ENCODE measurements around the gene NCK2.
A peak's percentile ranks its signal among the peaks of the same experiment; 100 is the strongest.

The NCK2 gene

DNA sequence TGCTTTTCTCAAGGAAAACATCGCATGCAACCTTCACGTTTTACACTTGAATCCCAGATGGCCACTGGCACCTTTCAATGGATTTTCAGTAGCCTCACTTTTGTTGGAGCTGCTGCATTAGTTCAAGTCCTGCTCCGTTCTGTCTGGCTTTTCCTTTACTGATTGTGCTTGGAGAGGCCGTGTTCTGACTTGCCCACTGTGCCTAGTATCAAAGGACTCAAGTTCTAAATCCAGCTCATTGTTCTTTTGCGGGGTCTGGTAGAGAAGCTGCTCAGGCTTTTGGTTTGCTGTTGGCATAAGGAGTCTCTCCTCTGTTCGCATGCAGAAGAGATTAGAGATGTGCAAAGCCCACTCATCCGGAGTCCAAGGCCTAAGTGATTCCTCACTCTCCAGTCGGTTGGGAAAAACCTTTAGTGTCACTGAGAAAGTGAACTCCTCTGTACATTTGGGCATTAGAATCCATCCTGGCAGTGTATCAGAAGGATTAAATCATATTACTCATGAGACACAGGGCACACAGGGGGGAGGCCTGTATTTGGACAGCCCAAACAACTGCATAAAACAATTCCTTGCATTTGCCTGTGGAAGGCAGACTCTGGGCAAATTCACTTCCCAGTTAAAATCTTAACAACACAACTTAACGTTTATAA is 69.7 kb downstream of the NCK2 start:
- no peak for DNase-seq (ENCODE audit: low spot score)

DNA sequence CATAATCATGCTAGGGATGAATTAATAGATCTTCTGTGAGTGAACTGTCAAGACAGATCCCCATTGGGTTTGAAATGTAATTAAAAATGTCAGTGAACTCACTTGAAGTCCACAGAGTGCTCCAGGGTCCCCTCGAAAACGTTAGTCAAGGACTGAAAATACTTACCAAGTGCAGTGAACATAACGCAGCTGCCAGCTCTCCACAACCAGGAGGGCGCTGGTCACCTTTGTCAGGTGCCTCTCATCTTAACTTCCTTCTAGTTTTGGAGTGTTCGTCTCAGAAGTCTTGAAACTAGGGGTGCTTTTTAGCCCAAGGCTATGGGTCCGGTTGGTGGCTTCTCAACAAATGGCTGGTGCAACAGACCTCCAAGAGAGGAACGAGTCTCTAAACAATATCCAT is 70.7 kb downstream of the NCK2 start:
- no peak for DNase-seq (ENCODE audit: low spot score)

DNA sequence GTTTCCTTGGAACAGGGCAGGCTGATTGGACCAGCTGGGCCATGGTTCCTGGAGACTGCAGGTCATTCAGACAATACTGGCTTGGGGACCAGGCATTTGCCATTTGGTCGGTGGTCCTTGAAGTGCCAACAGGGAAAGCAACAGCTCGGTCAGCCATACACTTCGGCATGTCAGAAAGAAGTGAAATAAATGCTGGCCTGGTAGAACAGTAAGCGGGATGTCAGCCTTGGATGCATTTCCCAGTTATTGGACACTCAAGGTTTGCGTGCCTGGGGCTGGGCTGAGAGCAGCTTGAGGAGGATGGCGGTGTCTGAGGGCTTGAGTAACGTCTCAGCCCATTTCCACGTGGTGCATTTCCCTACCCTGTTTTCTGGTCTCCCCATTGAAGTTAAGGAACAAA is 75.4 kb downstream of the NCK2 start:
- DNase-seq (ENCODE audit: low spot score), result no peak

- no peak for DNase-seq (ENCODE audit: low spot score)
Measured at GRCh38 chr2:105820691-105821090, 76.0 kb downstream of the NCK2 start.

- DNase-seq (ENCODE audit: low spot score), result no peak
Measured at GRCh38 chr2:105821428-105822125, 76.9 kb downstream of the NCK2 start.

- no peak for DNase-seq (ENCODE audit: low spot score)
Measured at GRCh38 chr2:105822186-105822585, 77.5 kb downstream of the NCK2 start.

DNA sequence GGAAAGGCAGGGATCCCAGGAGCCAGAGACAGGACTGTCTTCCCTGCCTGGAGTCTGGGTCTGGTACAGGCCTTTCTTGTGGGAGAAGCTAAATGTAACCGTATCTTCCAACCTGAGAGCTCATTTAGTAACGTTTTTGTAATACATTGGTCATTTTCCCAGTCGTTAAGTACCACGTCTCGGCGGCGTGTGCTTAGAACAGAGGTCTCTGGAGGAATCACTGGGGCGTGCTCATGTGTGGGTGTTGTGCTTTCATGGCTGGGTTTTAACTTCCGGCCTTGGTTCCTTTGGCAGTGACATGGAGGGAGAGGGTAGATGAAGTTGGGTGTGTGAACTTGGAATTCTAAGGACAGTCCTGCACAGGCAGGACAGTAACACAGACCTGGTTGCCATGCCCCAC is 79.7 kb downstream of the NCK2 start:
- DNase-seq (ENCODE audit: low spot score), result no peak

GRCh38 chr2:105827351-105828096 is 82.8 kb downstream of the NCK2 start:
- no peak for DNase-seq (ENCODE audit: low spot score)

GRCh38 chr2:105828558-105828957 is 83.8 kb downstream of the NCK2 start:
- DNase-seq (ENCODE audit: low spot score), result no peak

- DNase-seq (ENCODE audit: low spot score), result no peak
Measured at GRCh38 chr2:105834931-105835330, 90.2 kb downstream of the NCK2 start.

GRCh38 chr2:105836341-105836740 is 91.6 kb downstream of the NCK2 start:
- no peak for DNase-seq (ENCODE audit: low spot score)

GRCh38 chr2:105836840-105837692 is 92.4 kb downstream of the NCK2 start:
- DNase-seq (ENCODE audit: low spot score), result no peak

GRCh38 chr2:105839793-105840192 is 95.1 kb downstream of the NCK2 start:
- no peak for DNase-seq (ENCODE audit: low spot score)

DNA sequence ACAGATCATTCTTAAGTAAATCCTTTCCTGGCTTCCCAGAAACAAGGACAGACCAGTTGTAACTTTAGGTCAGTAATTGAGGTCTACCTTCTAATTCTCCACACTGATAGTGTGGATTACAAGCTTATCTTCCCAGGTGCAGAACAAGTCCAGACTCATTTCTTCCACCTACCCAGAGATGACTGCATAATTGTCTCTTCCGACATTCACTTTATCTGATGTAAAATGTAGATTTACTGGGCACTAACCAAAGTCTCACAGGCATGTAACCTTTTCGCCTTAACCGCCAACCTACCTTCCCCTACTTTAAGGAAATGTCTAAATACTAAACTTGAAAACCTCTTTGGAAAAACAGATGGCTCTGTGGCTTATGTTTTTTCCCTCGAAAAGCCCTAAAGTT is 96.2 kb downstream of the NCK2 start:
- no peak for DNase-seq (ENCODE audit: low spot score)

DNA sequence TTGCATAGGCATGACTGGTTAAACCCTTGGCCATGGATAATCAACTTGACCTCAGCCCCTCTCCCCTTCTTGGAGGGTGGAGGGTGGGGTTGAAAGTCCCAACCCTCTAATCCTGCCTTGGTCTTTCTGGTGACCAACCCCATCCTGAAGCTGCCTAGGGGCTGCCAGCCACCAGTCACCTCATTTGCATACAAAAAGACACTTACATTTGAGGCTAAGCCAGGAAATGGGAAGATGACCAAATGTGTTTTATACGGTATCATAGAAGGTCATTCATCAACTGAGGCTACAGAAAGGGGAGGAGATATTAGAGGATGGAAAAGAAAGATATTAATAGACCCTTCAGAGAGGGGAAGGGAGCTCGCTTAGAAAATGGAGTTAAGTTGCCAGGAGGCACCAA is 96.8 kb downstream of the NCK2 start:
- no peak for DNase-seq (ENCODE audit: low spot score)

GRCh38 chr2:105842555-105842954 is 97.8 kb downstream of the NCK2 start:
- no peak for DNase-seq (ENCODE audit: low spot score)

GRCh38 chr2:105843476-105844374 is 99.0 kb downstream of the NCK2 start:
- no peak for DNase-seq (ENCODE audit: low spot score)

GRCh38 chr2:105845976-105846375 is 101.3 kb downstream of the NCK2 start:
- no peak for DNase-seq (ENCODE audit: low spot score)

DNA sequence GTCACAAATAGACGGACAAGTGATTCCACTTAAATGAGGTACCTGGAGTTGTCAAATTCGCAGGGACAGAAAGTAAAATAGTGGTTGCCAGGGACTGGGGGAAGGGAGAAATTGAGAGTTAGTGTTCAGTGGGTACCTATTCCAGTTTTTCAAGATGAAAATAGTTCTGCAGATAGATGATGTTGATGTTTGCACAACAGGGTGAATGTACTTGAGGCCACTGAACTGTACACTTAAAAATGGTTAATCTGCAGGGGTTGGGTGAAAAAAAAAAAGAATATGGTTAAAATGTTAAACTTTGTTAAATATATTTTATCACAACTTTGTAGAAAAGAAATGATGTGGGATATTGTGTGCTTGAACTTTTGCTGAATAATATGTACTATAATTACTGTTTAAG is 102.3 kb downstream of the NCK2 start:
- DNase-seq (ENCODE audit: low spot score), result no peak

DNA sequence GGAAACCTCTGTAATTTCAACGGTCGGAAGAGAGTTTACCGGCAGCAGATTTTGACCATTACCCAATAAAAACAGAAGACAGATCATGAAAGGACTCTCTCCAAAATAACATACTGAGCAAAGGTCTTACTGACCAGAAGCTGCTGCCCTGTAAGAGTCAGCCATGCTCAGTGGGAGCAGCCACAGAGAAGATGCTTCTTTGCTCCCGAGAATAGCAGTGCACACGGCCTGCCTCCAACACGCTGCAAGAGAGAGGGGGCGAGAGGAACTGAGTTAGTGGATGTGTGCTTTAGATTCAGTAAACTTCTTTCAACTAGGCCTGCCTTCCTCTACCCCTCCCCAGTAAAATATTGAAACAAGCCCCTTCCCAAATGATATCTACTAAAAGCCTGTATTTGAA is 103.7 kb downstream of the NCK2 start:
- peak; percentile 44 for DNase-seq (ENCODE audit: low spot score)
